VCaP (cell line): ENCODE data around the gene POMT1.

Source experiments
- H3K27ac ChIP-seq: fragments of 450-650 bp; 2 replicates; pipeline ENCODE4 v1.5.1; 2017
- TF ChIP-seq, protein P1 (sequence below): fragments of 450-650 bp; conservative IDR thresholded peaks from 2 replicates; pipeline ENCODE4 v1.5.1; 2017; ENCODE audit warnings: mild to moderate bottlenecking, moderate library complexity

The POMT1 gene

DNA sequence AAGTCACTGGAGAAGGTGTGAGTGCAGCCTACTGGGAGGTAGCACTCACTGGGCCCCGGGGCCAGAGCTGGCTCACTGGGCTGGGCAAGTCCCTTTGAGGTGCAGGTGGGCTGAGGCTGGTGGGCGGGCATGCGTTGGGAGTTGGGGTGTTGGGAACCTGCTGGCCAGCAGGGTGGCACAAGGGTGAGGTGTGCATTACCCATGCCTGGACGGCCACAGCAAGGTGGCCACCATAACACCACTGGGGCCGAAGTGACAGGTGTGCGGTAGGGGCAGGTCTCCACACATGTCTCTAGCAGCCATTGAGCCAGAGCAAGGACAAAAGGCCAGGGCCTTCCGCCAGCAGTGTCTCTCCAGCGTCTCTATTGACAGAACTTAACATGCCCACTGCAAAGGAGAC is 65.2 kb downstream of the POMT1 start:
- TF ChIP-seq, protein P1, sequence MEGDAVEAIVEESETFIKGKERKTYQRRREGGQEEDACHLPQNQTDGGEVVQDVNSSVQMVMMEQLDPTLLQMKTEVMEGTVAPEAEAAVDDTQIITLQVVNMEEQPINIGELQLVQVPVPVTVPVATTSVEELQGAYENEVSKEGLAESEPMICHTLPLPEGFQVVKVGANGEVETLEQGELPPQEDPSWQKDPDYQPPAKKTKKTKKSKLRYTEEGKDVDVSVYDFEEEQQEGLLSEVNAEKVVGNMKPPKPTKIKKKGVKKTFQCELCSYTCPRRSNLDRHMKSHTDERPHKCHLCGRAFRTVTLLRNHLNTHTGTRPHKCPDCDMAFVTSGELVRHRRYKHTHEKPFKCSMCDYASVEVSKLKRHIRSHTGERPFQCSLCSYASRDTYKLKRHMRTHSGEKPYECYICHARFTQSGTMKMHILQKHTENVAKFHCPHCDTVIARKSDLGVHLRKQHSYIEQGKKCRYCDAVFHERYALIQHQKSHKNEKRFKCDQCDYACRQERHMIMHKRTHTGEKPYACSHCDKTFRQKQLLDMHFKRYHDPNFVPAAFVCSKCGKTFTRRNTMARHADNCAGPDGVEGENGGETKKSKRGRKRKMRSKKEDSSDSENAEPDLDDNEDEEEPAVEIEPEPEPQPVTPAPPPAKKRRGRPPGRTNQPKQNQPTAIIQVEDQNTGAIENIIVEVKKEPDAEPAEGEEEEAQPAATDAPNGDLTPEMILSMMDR, result no peak
- H3K27ac ChIP-seq, result no peak overlapping the region
